Suprapubic skin (tissue), 3 donors: ENCODE data around the gene ABI3BP.

Experiments used
- POLR2A ChIP-seq, 2 donors: fragments of 450-650 bp; IDR thresholded peaks; one replicate each; pipeline ENCODE4 v1.6.1; 2017; ENCODE audit warnings: antibody characterized with exemption in 2 of 2, mild to moderate bottlenecking in 2 of 2, moderate library complexity in 2 of 2
- TF ChIP-seq, protein P1 (sequence below), 2 donors: fragments of 200-600 bp in 1 of 2; fragments of 450-650 bp in 1 of 2; sonication (generic) in 1 of 2; IDR thresholded peaks; one replicate each; pipeline ENCODE4 v1.5.1; 2016 to 2019; ENCODE audit warnings: antibody characterized with exemption in 2 of 2, mild to moderate bottlenecking in 1 of 2, moderate library complexity in 1 of 2

DNA sequence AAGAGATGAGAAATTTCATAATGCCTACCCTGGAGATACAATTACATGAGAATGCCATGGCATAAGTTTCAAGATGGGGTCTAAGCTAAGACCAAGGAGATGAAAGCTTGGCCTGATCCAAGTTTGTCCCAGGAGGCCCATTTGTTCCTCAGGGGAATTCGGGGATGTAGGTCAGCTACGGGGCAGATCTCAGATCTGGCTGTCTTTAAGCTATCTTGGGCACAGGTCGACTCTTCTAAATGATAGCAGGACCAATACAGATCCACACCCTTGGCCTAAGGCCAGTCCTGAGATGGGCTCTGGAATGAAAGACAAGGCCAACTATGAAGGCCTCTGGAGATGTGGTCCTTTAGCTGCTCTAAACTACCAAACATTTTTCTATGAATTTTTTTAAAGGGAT, 16.6 kb downstream of the ABI3BP start:
- no peak for TF ChIP-seq POLR2A (IDR thresholded peaks at IDR 0.05)
- TF ChIP-seq, protein P1, sequence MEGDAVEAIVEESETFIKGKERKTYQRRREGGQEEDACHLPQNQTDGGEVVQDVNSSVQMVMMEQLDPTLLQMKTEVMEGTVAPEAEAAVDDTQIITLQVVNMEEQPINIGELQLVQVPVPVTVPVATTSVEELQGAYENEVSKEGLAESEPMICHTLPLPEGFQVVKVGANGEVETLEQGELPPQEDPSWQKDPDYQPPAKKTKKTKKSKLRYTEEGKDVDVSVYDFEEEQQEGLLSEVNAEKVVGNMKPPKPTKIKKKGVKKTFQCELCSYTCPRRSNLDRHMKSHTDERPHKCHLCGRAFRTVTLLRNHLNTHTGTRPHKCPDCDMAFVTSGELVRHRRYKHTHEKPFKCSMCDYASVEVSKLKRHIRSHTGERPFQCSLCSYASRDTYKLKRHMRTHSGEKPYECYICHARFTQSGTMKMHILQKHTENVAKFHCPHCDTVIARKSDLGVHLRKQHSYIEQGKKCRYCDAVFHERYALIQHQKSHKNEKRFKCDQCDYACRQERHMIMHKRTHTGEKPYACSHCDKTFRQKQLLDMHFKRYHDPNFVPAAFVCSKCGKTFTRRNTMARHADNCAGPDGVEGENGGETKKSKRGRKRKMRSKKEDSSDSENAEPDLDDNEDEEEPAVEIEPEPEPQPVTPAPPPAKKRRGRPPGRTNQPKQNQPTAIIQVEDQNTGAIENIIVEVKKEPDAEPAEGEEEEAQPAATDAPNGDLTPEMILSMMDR (IDR thresholded peaks at IDR 0.05), result no peak
